IPS-NIHi11 (cell line): Measurements from ENCODE around the gene TRMT61B.

Source experiments
- DNase-seq: peaks from one replicate; pipeline ENCODE4 v3.0.0; 2012; ENCODE audit warnings: mixed read lengths, low spot score

TRMT61B gene

GRCh38 chr2:28855977-28856376, 14.1 kb downstream of the TRMT61B start:
- DNase-seq = no peak

- no peak for DNase-seq
Observed at GRCh38 chr2:28855193-28855592, 14.9 kb downstream of the TRMT61B start.

GRCh38 chr2:28842042-28842441, 28.1 kb downstream of the TRMT61B start:
- no peak for DNase-seq

GRCh38 chr2:28838971-28839370, 31.1 kb downstream of the TRMT61B start:
- DNase-seq = no peak

- DNase-seq = no peak
Observed at GRCh38 chr2:28835781-28836180, 34.3 kb downstream of the TRMT61B start.

- no peak for DNase-seq
Observed at GRCh38 chr2:28833740-28834470, 36.2 kb downstream of the TRMT61B start.

- no peak for DNase-seq
Observed at GRCh38 chr2:28828382-28828781, 41.7 kb downstream of the TRMT61B start.

GRCh38 chr2:28824870-28825269, 45.2 kb downstream of the TRMT61B start:
- no peak for DNase-seq

GRCh38 chr2:28824207-28824606, 45.9 kb downstream of the TRMT61B start:
- no peak for DNase-seq

GRCh38 chr2:28822036-28822435, 48.1 kb downstream of the TRMT61B start:
- DNase-seq = no peak

- DNase-seq = peak; percentile 49
Observed at GRCh38 chr2:28821295-28821958, 48.7 kb downstream of the TRMT61B start.

- no peak for DNase-seq
Observed at GRCh38 chr2:28818053-28818452, 52.1 kb downstream of the TRMT61B start.

GRCh38 chr2:28810384-28811285, 59.5 kb downstream of the TRMT61B start, which contains the start of gene SPDYA:
Gene SPDYA, plus strand, starts transcription at chr2:28810834. Its CDS starts 5,181 bp downstream, at chr2:28816015.
- peak; percentile 94 for DNase-seq

GRCh38 chr2:28809927-28810326, 60.2 kb downstream of the TRMT61B start:
- no peak for DNase-seq

GRCh38 chr2:28802975-28803429, 67.1 kb downstream of the TRMT61B start:
- DNase-seq = no peak

GRCh38 chr2:28801726-28802125, 68.4 kb downstream of the TRMT61B start:
- no peak for DNase-seq
